ENCODE data around the gene DOCK9.

The DOCK9 gene

DNA sequence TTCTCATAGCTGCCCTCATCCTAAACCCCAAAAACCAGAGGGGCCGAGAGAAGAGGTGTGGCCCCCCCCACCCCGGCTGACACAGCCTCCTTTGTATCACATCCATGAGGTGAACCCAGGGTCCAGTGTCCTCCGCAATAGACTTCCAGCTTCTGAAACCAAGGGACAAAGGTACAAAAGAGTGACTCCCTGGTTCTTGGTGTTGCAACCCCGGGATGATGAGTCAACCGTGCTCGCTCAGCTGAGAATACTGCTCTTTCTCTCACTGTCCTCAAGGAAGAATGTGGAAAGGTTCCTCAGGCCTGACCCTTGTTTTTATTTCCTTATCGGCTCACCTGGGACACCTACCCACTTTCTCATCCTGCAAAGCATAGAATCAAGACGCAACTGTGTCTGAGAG lies 230.9 kb downstream of the DOCK9 start:
- no peak overlapping the region for H2AFZ ChIP-seq (ENCODE audit: low read length)

More for the DNA sequence above, 230.9 kb downstream of the DOCK9 start:
- no peak for DNase-seq
- Histone ChIP-seq H3K4me1 (ENCODE audit: low read length) (no peaks in the 10 kb centered on the region), H3K9me2 (replicated peaks; ENCODE audit: insufficient read depth, low read length) (no peaks in the 10 kb centered on the region), H3K9ac (ENCODE audit: low read length) (no peak overlapping the region), H3K4me2 (ENCODE audit: low read depth, low read length) (no peak overlapping the region), H4K20me1 (ENCODE audit: insufficient read depth, low read length) (no peaks in the 10 kb centered on the region), H3K27me3 (replicated peaks; ENCODE audit: insufficient read depth, low read length) (no peaks in the 10 kb centered on the region), H3K27ac (ENCODE audit: low read length) (no peak overlapping the region), H3K4me3 (ENCODE audit: low read length) (no peak overlapping the region), H3F3A (ENCODE audit: insufficient read depth, low read length) (no peaks in the 10 kb centered on the region), H3K36me3 (replicated peaks; ENCODE audit: insufficient read depth, low read length) (no peaks in the 10 kb centered on the region), H3K79me2 (ENCODE audit: low read length) (no peaks in the 10 kb centered on the region), H3K9me3 (replicated peaks; ENCODE audit: insufficient read depth, low read length) (no peaks in the 10 kb centered on the region)
- TF ChIP-seq, protein P1, sequence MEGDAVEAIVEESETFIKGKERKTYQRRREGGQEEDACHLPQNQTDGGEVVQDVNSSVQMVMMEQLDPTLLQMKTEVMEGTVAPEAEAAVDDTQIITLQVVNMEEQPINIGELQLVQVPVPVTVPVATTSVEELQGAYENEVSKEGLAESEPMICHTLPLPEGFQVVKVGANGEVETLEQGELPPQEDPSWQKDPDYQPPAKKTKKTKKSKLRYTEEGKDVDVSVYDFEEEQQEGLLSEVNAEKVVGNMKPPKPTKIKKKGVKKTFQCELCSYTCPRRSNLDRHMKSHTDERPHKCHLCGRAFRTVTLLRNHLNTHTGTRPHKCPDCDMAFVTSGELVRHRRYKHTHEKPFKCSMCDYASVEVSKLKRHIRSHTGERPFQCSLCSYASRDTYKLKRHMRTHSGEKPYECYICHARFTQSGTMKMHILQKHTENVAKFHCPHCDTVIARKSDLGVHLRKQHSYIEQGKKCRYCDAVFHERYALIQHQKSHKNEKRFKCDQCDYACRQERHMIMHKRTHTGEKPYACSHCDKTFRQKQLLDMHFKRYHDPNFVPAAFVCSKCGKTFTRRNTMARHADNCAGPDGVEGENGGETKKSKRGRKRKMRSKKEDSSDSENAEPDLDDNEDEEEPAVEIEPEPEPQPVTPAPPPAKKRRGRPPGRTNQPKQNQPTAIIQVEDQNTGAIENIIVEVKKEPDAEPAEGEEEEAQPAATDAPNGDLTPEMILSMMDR (IDR thresholded peaks at IDR 0.05; ENCODE audit: low read length) = no peak
- TF ChIP-seq EZH2phosphoT487 (IDR thresholded peaks at IDR 0.05; ENCODE audit: low read length) (no peak), EZH2 (optimal IDR thresholded peaks at IDR 0.05; ENCODE audit: low read depth, low read length) (no peak)
